ENCODE results near the gene HGFAC.

Gene HGFAC

DNA sequence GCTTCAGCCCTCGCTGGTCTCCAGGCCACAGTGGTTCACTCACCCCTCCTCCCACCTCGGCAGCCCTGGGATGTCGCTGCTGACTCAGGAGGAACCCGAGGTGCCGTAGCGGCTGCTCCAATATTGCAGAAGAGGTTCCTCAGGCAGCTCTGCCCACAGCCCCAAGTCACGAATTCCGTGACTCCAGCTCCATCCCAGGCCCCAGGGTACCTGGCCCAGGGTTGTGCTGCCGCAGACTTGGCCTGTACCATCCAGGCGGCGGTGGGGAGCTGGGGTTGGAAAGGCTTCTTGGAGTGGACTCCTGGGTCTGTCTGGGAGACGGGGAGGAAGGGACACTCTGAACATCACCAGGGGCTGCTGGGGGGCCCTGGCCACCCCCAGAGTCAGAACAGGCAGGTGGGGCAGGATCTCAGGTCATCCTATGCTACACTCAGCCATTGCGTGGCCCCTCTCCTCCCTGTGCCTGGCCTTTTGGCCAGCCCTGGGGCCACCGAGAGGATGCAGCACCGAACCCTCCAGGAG is 728 bp upstream of the HGFAC start:
- DNase-seq (ENCODE audit: low spot score), result no peak
- TF ChIP-seq, protein P1, sequence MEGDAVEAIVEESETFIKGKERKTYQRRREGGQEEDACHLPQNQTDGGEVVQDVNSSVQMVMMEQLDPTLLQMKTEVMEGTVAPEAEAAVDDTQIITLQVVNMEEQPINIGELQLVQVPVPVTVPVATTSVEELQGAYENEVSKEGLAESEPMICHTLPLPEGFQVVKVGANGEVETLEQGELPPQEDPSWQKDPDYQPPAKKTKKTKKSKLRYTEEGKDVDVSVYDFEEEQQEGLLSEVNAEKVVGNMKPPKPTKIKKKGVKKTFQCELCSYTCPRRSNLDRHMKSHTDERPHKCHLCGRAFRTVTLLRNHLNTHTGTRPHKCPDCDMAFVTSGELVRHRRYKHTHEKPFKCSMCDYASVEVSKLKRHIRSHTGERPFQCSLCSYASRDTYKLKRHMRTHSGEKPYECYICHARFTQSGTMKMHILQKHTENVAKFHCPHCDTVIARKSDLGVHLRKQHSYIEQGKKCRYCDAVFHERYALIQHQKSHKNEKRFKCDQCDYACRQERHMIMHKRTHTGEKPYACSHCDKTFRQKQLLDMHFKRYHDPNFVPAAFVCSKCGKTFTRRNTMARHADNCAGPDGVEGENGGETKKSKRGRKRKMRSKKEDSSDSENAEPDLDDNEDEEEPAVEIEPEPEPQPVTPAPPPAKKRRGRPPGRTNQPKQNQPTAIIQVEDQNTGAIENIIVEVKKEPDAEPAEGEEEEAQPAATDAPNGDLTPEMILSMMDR (IDR thresholded peaks at IDR 0.05; ENCODE audit: borderline replicate concordance, control extremely low read depth, extremely low read depth, insufficient read depth, missing control alignments), result no peak
- in situ Hi-C loops (cut with MboI; ENCODE audit: low sequenced_read_pairs, unreplicated experiment), result no loop called here

DNA sequence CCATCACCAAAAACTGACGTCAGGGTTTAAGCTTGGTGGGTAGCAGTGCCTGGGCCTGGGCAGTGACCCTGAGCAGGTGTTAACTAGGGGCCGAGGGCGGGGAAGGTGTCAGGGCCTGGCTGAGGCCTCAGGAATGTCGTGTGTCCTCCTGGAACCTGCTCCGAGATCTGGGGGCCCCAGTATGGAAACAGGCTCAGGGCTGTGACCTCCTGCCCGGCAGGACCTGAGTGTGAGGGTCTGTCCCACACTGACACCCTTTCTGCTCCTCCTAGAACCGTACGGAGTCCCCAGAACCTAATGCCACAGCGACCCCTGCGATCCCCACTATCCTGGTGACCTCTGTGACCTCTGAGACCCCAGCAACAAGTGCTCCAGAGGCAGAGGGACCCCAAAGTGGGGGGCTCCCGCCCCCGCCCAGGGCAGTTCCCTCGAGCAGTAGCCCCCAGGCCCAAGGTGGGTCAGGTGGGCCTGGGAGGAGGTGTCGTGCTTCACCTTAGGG is 741 bp downstream of the HGFAC start:
- TF ChIP-seq, protein P1 (IDR thresholded peaks at IDR 0.05; ENCODE audit: borderline replicate concordance, control extremely low read depth, extremely low read depth, insufficient read depth, missing control alignments), result no peak
- in situ Hi-C loops (cut with MboI; ENCODE audit: low sequenced_read_pairs, unreplicated experiment), result no loop called here

DNA sequence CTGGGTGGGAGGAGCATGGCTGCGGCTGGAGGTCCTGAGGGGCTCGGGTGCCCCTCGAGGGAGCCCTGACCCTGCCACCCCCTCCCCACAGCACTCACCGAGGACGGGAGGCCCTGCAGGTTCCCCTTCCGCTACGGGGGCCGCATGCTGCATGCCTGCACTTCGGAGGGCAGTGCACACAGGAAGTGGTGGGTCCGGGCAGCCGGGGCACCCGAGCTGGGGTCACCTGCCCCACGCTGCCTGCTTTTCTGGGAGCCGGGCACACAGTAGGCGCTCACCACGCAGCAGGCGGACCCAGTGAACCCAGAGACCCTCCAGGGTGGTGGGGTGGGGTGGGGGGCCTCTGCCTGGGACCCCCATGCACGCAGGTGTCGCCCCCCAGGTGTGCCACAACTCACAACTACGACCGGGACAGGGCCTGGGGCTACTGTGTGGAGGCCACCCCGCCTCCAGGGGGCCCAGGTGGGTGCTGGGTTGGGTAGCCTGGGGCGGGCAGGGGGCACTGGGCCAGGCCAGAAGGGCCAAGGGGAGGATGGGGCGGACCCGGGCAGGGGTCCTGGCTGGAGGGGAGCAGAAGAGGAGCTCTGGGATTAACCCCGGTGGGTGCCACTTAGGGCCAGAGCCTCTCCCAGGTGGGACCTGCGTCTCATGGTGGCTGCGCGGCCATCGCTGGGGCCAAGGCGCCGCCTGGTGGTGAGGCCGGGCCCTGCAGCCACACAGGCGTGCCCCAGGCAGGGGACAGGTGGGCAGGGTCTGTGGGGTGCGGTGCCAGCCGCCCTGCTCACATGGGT is 1.4 kb downstream of the HGFAC start:
- in situ Hi-C loops (cut with MboI; ENCODE audit: low sequenced_read_pairs, unreplicated experiment), result no loop called here
- TF ChIP-seq, protein P1 (IDR thresholded peaks at IDR 0.05; ENCODE audit: borderline replicate concordance, control extremely low read depth, extremely low read depth, insufficient read depth, missing control alignments), result peak; percentile 100
- DNase-seq (ENCODE audit: low spot score), result peak; percentile 95

More for the DNA sequence above, 741 bp downstream of the HGFAC start:
- no peak for DNase-seq (ENCODE audit: low spot score)

DNA sequence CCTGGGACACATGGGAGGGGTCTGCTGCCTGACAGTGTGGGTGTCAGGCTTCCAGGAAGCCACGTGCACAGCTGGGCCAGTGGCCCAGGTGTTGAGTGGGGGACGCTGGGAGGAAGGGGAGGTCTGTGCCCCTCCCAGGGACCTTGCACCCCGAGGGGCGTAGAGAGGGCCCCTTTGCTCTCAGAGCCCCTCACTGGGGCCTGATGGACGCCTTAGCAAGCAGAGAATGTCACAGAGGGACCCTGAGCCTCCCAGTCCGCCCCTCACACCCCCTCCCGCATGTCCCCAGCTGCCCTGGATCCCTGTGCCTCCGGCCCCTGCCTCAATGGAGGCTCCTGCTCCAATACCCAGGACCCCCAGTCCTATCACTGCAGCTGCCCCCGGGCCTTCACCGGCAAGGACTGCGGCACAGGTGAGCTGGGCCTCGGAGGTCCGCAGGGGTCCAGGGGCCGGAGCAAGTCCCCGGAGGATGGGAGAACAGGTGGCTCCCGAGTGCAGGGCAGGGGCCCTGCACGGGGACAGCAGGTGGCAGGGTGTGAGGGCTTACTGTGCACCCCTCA is 2.1 kb downstream of the HGFAC start:
- in situ Hi-C loops (cut with MboI; ENCODE audit: low sequenced_read_pairs, unreplicated experiment), result no loop called here
- TF ChIP-seq, protein P1 (IDR thresholded peaks at IDR 0.05; ENCODE audit: borderline replicate concordance, control extremely low read depth, extremely low read depth, insufficient read depth, missing control alignments), result no peak
- no peak for DNase-seq (ENCODE audit: low spot score)

DNA sequence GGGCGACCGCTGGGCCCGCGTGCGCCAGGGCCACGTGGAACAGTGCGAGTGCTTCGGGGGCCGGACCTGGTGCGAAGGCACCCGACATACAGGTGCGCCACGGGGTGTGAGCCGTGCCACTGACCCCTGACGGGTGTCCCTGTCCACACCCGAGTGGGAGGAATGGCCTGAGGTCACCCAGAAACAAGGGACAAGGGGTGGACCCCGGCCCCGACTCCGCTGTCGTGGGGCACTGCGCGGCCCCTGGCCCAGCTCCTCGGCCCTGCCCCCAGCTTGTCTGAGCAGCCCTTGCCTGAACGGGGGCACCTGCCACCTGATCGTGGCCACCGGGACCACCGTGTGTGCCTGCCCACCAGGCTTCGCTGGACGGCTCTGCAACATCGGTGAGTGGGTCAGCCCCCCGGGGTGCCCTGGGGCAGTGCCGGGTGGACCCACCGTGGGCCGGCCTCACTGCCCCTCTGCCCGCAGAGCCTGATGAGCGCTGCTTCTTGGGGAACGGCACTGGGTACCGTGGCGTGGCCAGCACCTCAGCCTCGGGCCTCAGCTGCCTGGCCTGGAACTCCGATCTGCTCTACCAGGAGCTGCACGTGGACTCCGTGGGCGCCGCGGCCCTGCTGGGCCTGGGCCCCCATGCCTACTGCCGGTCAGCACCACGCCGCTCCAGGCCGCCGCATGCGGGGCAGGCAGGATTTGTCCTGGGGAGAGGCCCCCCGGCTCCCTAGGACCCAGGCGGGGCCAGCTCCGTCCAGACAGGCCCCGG is 2.8 kb downstream of the HGFAC start:
- in situ Hi-C loops (cut with MboI; ENCODE audit: low sequenced_read_pairs, unreplicated experiment), result no loop called here
- TF ChIP-seq, protein P1 (IDR thresholded peaks at IDR 0.05; ENCODE audit: borderline replicate concordance, control extremely low read depth, extremely low read depth, insufficient read depth, missing control alignments), result no peak
- no peak for DNase-seq (ENCODE audit: low spot score)

DNA sequence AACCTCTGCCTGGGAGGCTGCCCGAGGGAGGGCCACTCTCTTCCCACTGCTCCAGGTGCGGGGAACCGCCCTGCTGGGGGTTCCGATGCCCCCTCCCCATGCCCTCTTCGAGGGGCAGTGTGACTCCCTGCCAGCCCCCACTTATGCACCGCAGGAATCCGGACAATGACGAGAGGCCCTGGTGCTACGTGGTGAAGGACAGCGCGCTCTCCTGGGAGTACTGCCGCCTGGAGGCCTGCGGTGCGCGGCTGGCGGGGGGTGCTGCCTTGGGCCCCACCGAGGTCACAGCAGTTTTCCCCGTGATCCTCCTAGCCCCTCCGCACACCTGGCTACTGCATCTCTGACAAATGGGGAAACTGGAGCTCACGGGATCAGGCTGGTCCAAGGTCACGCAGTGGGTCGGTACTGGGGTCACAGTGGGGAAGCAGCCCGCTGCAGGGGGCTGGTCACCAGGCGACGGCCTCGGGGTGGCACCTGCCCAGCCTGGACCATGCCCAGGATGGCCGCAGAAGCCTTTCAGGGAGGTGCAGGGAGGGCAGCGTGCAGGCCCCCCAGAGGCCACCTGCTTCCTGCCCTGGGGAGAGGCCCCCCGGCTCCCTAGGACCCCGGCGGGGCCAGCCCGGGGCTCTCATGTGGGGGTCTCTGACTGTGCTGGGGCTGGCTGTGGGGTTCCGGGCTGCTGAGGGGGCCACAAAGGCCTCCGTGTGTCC is 3.5 kb downstream of the HGFAC start:
- in situ Hi-C loops (cut with MboI; ENCODE audit: low sequenced_read_pairs, unreplicated experiment), result no loop called here

More for the DNA sequence above, 3.5 kb downstream of the HGFAC start:
- TF ChIP-seq, protein P1 (IDR thresholded peaks at IDR 0.05; ENCODE audit: borderline replicate concordance, control extremely low read depth, extremely low read depth, insufficient read depth, missing control alignments), result no peak
- DNase-seq (ENCODE audit: low spot score), result no peak
